Neural cell (in vitro differentiated cells): ENCODE data around the gene MAP2K7. TPM values are rescaled to one million over a fixed set of nuclear protein-coding genes. Genes with fewer than 3 reads are reported as not detected.

Experiments
- H2AFZ ChIP-seq: fragments of 200-600, 300-800 bp; sonication (generic), shearing (Covaris generic); 2 replicates; pipeline ENCODE4 v1.6.0; 2014; ENCODE audit warnings: low read depth, mild to moderate bottlenecking, antibody characterized with exemption, low read length, moderate library complexity
- H3F3A ChIP-seq: fragments of 200-600 bp; shearing (Covaris generic); 2 replicates; pipeline ENCODE4 v1.6.1; 2016; ENCODE audit warnings: mild to moderate bottlenecking, moderate library complexity, mixed read lengths, antibody characterized with exemption, low read length; ENCODE audit not compliant: insufficient read depth, poor library complexity, severe bottlenecking
- H3K27ac ChIP-seq: fragments of 200-600, 300-800 bp; sonication (generic), shearing (Covaris generic); 2 replicates; pipeline ENCODE4 v1.5.1; 2014; ENCODE audit warnings: mild to moderate bottlenecking, low read length, moderate library complexity
- H3K27me3 ChIP-seq: fragments of 300-800, 200-600 bp; sonication (generic), shearing (Covaris generic); 2 replicates; pipeline ENCODE4 v1.6.0; 2014; ENCODE audit warnings: mild to moderate bottlenecking, low read depth, low read length, moderate library complexity; ENCODE audit not compliant: insufficient read depth
- H3K36me3 ChIP-seq: fragments of 300-800, 200-600 bp; sonication (generic), shearing (Covaris generic); 2 replicates; pipeline ENCODE4 v1.5.1; 2014; ENCODE audit warnings: mild to moderate bottlenecking, antibody characterized with exemption, low read length, moderate library complexity; ENCODE audit not compliant: insufficient read depth
- H3K4me2 ChIP-seq: fragments of 300-800, 200-600 bp; sonication (generic), shearing (Covaris generic); 2 replicates; pipeline ENCODE4 v1.6.0; 2014; ENCODE audit warnings: mild to moderate bottlenecking, low read length
- H3K4me3 ChIP-seq: fragments of 300-800, 200-600 bp; sonication (generic), shearing (Covaris generic); 2 replicates; pipeline ENCODE4 v1.5.1; 2014; ENCODE audit warnings: mild to moderate bottlenecking, low read length, moderate library complexity
- H3K79me2 ChIP-seq: fragments of 200-600 bp; shearing (Covaris generic); replicated peaks from 2 replicates; pipeline ENCODE4 v1.6.0; 2014; ENCODE audit warnings: mild to moderate bottlenecking, low read length, moderate library complexity; ENCODE audit not compliant: insufficient read depth
- H3K9ac ChIP-seq: fragments of 300-800, 200-600 bp; sonication (generic), shearing (Covaris generic); 2 replicates; pipeline ENCODE4 v1.6.1; 2016; ENCODE audit warnings: mild to moderate bottlenecking, low read length, mixed read lengths
- H3K9me2 ChIP-seq: fragments of 200-600 bp; shearing (Covaris generic); 2 replicates; pipeline ENCODE4 v1.6.1; 2016; ENCODE audit warnings: mild to moderate bottlenecking, low read length, mixed read lengths; ENCODE audit not compliant: insufficient read depth
- H3K9me3 ChIP-seq: fragments of 200-600, 300-800 bp; sonication (generic), shearing (Covaris generic); 2 replicates; pipeline ENCODE4 v1.6.1; 2016; ENCODE audit warnings: mild to moderate bottlenecking, mixed run types, low read length, moderate library complexity, mixed read lengths
- H4K20me1 ChIP-seq: fragments of 200-600 bp; shearing (Covaris generic); 2 replicates; pipeline ENCODE4 v1.6.1; 2016; ENCODE audit warnings: mild to moderate bottlenecking, mixed run types; ENCODE audit not compliant: insufficient read depth
- EP300 ChIP-seq: fragments of 450-650 bp; conservative IDR thresholded peaks from 2 replicates; pipeline ENCODE4 v1.6.1; 2014; ENCODE audit warnings: antibody characterized with exemption, mild to moderate bottlenecking, moderate library complexity; ENCODE audit not compliant: poor library complexity, severe bottlenecking
- EZH2 ChIP-seq: fragments of 200-600, 300-800 bp; shearing (Covaris generic), sonication (generic); IDR thresholded peaks from 2 replicates; pipeline ENCODE4 v1.6.1; 2014; ENCODE audit warnings: antibody characterized with exemption, low read length, borderline replicate concordance, mild to moderate bottlenecking; ENCODE audit not compliant: insufficient read depth, poor library complexity, severe bottlenecking
- MXI1 ChIP-seq: fragments of 450-650 bp; conservative IDR thresholded peaks from 2 replicates; pipeline ENCODE4 v1.6.1; 2014; ENCODE audit warnings: antibody characterized with exemption, mild to moderate bottlenecking; ENCODE audit not compliant: poor library complexity, severe bottlenecking
- POLR2AphosphoS5 ChIP-seq: IDR thresholded peaks from 2 replicates; pipeline ENCODE4 v1.6.1; 2012
- RAD21 ChIP-seq: fragments of 450-650 bp; conservative IDR thresholded peaks from 2 replicates; pipeline ENCODE4 v1.6.1; 2014; ENCODE audit warnings: antibody characterized with exemption, mild to moderate bottlenecking, moderate library complexity
- SMC3 ChIP-seq: fragments of 450-650 bp; conservative IDR thresholded peaks from 2 replicates; pipeline ENCODE4 v1.6.1; 2014; ENCODE audit warnings: antibody characterized with exemption, mild to moderate bottlenecking, moderate library complexity; ENCODE audit not compliant: poor library complexity
- TAF1 ChIP-seq: IDR thresholded peaks from 2 replicates; pipeline ENCODE4 v1.6.1; 2012; ENCODE audit warnings: low read depth
- polyA plus RNA-seq: library from polyadenylated mRNA; depleted of rRNA; stranded (reverse); fragments of >200 nt; gene quantifications from 2 replicates; pipeline ENCODE4 v1.2.3, GENCODE V29; 2014
- TF ChIP-seq, protein P1 (sequence below): fragments of 450-650 bp; IDR thresholded peaks from 2 replicates; pipeline ENCODE4 v1.5.1; 2014; ENCODE audit warnings: antibody characterized with exemption, mild to moderate bottlenecking, moderate library complexity; ENCODE audit not compliant: poor library complexity, severe bottlenecking
- TF ChIP-seq, protein P2 (sequence below): IDR thresholded peaks from 2 replicates; pipeline ENCODE4 v1.6.1; 2012; ENCODE audit warnings: borderline replicate concordance

Gene MAP2K7
- polyA plus RNA-seq, 1 donor from 2014 or later = 9.2 TPM

DNA sequence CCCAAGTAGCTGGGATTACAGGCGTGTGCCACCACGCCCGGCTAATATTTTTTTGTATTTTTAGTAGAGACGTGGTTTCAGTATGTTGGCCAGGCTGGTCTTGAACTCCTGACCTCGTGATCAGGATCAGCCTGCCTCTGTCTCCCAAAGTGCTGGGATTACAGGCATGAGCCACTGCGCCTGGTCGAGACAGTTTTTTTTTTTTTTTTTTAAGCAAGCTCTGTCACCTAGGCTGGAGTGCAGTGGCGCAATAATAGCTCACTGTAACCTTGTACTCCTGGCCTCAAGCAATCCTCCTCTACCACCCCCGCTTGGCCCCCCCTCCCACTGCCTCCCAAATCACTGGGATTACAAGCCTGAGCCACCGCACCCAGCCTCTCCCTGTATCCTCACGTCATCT is 6.4 kb upstream of the MAP2K7 start:
- no peak overlapping the region for H3K4me2 ChIP-seq
- H2AFZ ChIP-seq = no peak overlapping the region
- no peaks in the 10 kb centered on the region for H3F3A ChIP-seq
- no peaks in the 10 kb centered on the region for H3K36me3 ChIP-seq
- TF ChIP-seq POLR2AphosphoS5 (no peak), EZH2 (no peak), MXI1 (no peak), TAF1 (no peak), SMC3 (no peak), RAD21 (no peak), EP300 (no peak)
- TF ChIP-seq, protein P1, sequence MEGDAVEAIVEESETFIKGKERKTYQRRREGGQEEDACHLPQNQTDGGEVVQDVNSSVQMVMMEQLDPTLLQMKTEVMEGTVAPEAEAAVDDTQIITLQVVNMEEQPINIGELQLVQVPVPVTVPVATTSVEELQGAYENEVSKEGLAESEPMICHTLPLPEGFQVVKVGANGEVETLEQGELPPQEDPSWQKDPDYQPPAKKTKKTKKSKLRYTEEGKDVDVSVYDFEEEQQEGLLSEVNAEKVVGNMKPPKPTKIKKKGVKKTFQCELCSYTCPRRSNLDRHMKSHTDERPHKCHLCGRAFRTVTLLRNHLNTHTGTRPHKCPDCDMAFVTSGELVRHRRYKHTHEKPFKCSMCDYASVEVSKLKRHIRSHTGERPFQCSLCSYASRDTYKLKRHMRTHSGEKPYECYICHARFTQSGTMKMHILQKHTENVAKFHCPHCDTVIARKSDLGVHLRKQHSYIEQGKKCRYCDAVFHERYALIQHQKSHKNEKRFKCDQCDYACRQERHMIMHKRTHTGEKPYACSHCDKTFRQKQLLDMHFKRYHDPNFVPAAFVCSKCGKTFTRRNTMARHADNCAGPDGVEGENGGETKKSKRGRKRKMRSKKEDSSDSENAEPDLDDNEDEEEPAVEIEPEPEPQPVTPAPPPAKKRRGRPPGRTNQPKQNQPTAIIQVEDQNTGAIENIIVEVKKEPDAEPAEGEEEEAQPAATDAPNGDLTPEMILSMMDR = no peak
- TF ChIP-seq, protein P2, sequence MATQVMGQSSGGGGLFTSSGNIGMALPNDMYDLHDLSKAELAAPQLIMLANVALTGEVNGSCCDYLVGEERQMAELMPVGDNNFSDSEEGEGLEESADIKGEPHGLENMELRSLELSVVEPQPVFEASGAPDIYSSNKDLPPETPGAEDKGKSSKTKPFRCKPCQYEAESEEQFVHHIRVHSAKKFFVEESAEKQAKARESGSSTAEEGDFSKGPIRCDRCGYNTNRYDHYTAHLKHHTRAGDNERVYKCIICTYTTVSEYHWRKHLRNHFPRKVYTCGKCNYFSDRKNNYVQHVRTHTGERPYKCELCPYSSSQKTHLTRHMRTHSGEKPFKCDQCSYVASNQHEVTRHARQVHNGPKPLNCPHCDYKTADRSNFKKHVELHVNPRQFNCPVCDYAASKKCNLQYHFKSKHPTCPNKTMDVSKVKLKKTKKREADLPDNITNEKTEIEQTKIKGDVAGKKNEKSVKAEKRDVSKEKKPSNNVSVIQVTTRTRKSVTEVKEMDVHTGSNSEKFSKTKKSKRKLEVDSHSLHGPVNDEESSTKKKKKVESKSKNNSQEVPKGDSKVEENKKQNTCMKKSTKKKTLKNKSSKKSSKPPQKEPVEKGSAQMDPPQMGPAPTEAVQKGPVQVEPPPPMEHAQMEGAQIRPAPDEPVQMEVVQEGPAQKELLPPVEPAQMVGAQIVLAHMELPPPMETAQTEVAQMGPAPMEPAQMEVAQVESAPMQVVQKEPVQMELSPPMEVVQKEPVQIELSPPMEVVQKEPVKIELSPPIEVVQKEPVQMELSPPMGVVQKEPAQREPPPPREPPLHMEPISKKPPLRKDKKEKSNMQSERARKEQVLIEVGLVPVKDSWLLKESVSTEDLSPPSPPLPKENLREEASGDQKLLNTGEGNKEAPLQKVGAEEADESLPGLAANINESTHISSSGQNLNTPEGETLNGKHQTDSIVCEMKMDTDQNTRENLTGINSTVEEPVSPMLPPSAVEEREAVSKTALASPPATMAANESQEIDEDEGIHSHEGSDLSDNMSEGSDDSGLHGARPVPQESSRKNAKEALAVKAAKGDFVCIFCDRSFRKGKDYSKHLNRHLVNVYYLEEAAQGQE = no peak
- H4K20me1 ChIP-seq = no peaks in the 10 kb centered on the region
- no peak overlapping the region for H3K27ac ChIP-seq
- H3K9ac ChIP-seq = no peak overlapping the region
- H3K79me2 ChIP-seq = no peaks in the 10 kb centered on the region
- H3K9me2 ChIP-seq = no peaks in the 10 kb centered on the region
- H3K9me3 ChIP-seq = no peaks in the 10 kb centered on the region
- no peaks in the 10 kb centered on the region for H3K27me3 ChIP-seq
- H3K4me3 ChIP-seq = no peak overlapping the region

DNA sequence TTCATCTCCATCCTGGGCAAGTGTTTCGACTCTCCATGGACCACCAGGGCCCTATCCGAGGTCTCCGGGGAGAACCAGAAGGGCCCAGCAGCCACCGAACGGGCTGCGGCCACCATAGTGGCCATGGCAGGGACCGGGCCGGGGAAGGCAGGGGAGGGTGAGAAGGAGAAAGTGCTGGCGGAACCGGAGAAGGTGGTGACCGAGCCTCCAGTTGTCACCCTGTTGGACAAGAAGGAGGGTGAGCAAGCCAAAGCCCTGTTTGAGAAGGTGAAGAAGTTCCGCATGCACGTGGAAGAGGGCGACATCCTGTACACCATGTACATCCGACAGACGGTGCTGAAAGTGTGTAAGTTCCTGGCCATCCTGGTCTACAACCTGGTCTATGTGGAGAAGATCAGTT is 4.7 kb upstream of the MAP2K7 start:
- Histone ChIP-seq H3K27ac (no peak overlapping the region), H3K27me3 (no peaks in the 10 kb centered on the region), H3F3A (no peaks in the 10 kb centered on the region), H3K9me2 (no peaks in the 10 kb centered on the region), H2AFZ (no peak overlapping the region), H4K20me1 (no peaks in the 10 kb centered on the region), H3K36me3 (no peaks in the 10 kb centered on the region), H3K4me2 (no peak overlapping the region), H3K4me3 (no peak overlapping the region), H3K9ac (no peak overlapping the region), H3K79me2 (no peaks in the 10 kb centered on the region), H3K9me3 (no peaks in the 10 kb centered on the region)
- TF ChIP-seq POLR2AphosphoS5 = no peak
- no peak for TF ChIP-seq RAD21
- no peak for TF ChIP-seq TAF1
- TF ChIP-seq, protein P2 = no peak
- TF ChIP-seq MXI1 = no peak
- TF ChIP-seq, protein P1 = no peak
